ENCODE measurements around the gene RASAL2. TPM values are rescaled to one million over a fixed set of nuclear protein-coding genes. Genes with fewer than 3 reads are reported as not detected.

RASAL2 gene
- total RNA-seq, 2 donors from 2014 or later = 9.9 to 20.4 TPM

DNA sequence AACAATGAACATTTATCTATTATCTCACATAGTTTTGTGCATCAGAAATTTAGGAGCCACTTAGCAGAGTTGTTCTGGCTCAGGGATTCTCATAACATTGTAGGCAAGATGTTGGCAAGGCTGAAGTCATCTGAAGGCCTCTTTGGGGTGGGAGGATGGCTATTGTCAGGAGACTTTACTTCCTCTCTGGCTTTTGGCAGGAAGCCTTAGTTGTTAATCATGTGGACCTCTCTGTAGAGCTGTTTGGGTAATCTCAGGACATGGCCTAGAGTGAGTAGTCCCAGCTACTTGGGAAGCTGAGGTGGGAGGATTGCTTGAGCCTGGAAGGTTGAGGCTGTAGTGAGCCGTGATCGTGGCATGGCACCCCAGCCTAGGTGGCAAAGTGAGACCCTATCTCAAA, 40.2 kb downstream of the RASAL2 start:
- H3K4me3 ChIP-seq = no peak overlapping the region
- no peaks in the 10 kb centered on the region for H3K4me1 ChIP-seq
- intact Hi-C loops (cut with DNase I) = no loop called here
- H3K27ac ChIP-seq = no peak overlapping the region
- H3K36me3 ChIP-seq (replicated peaks in 1 of 2; ENCODE audit: insufficient read depth in 1 of 2, low read depth in 2 of 2) = no peaks in the 10 kb centered on the region
- WGBS, 2 donors = 77 to 91% methylated on average over 2 of the region's 2 CpGs
- DNase-seq (peak in 1 of 4 donors; percentile 49), ATAC-seq (no peak)
- H3K27me3 ChIP-seq = no peaks in the 10 kb centered on the region
- TF ChIP-seq, protein P1, sequence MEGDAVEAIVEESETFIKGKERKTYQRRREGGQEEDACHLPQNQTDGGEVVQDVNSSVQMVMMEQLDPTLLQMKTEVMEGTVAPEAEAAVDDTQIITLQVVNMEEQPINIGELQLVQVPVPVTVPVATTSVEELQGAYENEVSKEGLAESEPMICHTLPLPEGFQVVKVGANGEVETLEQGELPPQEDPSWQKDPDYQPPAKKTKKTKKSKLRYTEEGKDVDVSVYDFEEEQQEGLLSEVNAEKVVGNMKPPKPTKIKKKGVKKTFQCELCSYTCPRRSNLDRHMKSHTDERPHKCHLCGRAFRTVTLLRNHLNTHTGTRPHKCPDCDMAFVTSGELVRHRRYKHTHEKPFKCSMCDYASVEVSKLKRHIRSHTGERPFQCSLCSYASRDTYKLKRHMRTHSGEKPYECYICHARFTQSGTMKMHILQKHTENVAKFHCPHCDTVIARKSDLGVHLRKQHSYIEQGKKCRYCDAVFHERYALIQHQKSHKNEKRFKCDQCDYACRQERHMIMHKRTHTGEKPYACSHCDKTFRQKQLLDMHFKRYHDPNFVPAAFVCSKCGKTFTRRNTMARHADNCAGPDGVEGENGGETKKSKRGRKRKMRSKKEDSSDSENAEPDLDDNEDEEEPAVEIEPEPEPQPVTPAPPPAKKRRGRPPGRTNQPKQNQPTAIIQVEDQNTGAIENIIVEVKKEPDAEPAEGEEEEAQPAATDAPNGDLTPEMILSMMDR (IDR thresholded peaks at IDR 0.05) = no peak
- TF ChIP-seq POLR2A (IDR thresholded peaks at IDR 0.05) = no peak
- no peaks in the 10 kb centered on the region for H3K9me3 ChIP-seq

- no peak overlapping the region for H3K27ac ChIP-seq
- intact Hi-C loops (cut with DNase I) = no loop called here
- TF ChIP-seq, protein P1 (IDR thresholded peaks at IDR 0.05) = no peak
- no peak for TF ChIP-seq POLR2A (IDR thresholded peaks at IDR 0.05)
- ATAC-seq (no peak), DNase-seq (no peak)
- no peaks in the 10 kb centered on the region for H3K9me3 ChIP-seq
- no peak overlapping the region for H3K4me3 ChIP-seq
- H3K36me3 ChIP-seq (replicated peaks in 1 of 2; ENCODE audit: insufficient read depth in 1 of 2, low read depth in 2 of 2) = no peaks in the 10 kb centered on the region
- no peaks in the 10 kb centered on the region for H3K27me3 ChIP-seq
- WGBS, 2 donors = 46 to 54% methylated on average over 2 of the region's 2 CpGs
- H3K4me1 ChIP-seq = no peaks in the 10 kb centered on the region
These were observed 43.3 kb downstream of the RASAL2 start for GRCh38 chr1:178137238-178137637.

GRCh38 chr1:178142806-178143205, 48.9 kb downstream of the RASAL2 start:
- DNase-seq (no peak), ATAC-seq (no peak)
- H3K27ac ChIP-seq = no peak overlapping the region
- TF ChIP-seq, protein P1 (IDR thresholded peaks at IDR 0.05) = no peak
- no peak for TF ChIP-seq POLR2A (IDR thresholded peaks at IDR 0.05)
- no peak overlapping the region for H3K4me3 ChIP-seq
- 90 to 93% methylated on average over 4 of the region's 4 CpGs for WGBS, 2 donors
- no peaks in the 10 kb centered on the region for H3K27me3 ChIP-seq
- intact Hi-C loops (cut with DNase I) = no loop called here
- no peaks in the 10 kb centered on the region for H3K9me3 ChIP-seq
- H3K4me1 ChIP-seq = no peaks in the 10 kb centered on the region
- no peaks in the 10 kb centered on the region for H3K36me3 ChIP-seq (replicated peaks in 1 of 2; ENCODE audit: insufficient read depth in 1 of 2, low read depth in 2 of 2)

DNA sequence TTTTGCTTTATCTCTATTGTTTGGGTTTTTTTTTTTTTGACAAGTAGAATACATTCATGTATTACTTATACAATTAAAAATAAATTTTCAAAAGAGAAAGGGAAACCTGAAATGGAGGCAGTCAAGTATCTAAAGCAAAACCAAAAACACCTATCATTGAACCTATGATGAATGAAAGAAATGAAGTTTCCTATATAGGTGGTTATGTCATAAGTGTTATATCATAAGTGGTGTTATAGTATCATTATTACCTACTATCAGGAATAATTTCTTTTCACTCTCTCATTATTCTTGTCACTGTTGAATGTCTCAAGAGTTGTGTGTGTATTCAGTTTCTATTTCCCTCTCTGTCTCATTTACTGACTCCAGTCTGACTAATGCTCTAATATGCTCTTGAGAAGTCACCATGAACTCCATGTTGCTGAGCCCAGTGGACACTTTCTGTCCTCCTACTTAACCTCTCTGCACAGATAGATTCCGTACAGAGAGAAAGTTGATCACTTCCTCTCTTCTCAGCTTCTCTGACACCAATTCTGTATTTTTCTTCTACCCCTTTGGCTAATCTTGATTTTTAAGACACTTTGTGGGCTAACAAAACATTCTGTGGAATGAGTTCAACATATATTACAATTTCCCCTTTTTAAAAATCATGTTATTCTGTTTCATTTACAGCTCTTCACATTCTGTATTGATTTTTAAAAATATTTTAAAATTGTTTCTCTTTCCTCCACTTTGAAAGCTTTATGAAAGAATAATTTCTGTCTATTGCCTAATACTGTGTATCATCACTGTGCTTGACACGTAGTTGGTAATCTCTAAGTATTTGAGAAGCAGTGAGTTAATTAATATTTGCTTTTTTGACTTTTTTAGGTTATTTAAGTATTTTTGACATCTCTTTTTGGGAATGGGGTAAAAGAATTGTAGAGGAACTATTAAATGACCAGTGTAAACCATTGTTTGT, 50.1 kb downstream of the RASAL2 start:
- 74 to 80% methylated on average over 2 of the region's 2 CpGs for WGBS, 2 donors
- intact Hi-C loops (cut with DNase I) = no loop called here
- Histone ChIP-seq H3K27ac (no peak overlapping the region), H3K4me3 (no peak overlapping the region), H3K9me3 (no peaks in the 10 kb centered on the region), H3K36me3 (replicated peaks in 1 of 2; ENCODE audit: insufficient read depth in 1 of 2, low read depth in 2 of 2) (no peaks in the 10 kb centered on the region), H3K27me3 (no peaks in the 10 kb centered on the region), H3K4me1 (no peaks in the 10 kb centered on the region)
- ATAC-seq (no peak), DNase-seq (no peak)
- TF ChIP-seq, protein P1 (IDR thresholded peaks at IDR 0.05) = no peak
- no peak for TF ChIP-seq POLR2A (IDR thresholded peaks at IDR 0.05)
